Measurements from ENCODE around the gene GRM6. TPM values are rescaled to one million over a fixed set of nuclear protein-coding genes. Genes with fewer than 3 reads are reported as not detected.

GRM6 gene
- polyA plus RNA-seq, 3 donors = 0.46 to 0.54 (median 0.52) TPM

DNA sequence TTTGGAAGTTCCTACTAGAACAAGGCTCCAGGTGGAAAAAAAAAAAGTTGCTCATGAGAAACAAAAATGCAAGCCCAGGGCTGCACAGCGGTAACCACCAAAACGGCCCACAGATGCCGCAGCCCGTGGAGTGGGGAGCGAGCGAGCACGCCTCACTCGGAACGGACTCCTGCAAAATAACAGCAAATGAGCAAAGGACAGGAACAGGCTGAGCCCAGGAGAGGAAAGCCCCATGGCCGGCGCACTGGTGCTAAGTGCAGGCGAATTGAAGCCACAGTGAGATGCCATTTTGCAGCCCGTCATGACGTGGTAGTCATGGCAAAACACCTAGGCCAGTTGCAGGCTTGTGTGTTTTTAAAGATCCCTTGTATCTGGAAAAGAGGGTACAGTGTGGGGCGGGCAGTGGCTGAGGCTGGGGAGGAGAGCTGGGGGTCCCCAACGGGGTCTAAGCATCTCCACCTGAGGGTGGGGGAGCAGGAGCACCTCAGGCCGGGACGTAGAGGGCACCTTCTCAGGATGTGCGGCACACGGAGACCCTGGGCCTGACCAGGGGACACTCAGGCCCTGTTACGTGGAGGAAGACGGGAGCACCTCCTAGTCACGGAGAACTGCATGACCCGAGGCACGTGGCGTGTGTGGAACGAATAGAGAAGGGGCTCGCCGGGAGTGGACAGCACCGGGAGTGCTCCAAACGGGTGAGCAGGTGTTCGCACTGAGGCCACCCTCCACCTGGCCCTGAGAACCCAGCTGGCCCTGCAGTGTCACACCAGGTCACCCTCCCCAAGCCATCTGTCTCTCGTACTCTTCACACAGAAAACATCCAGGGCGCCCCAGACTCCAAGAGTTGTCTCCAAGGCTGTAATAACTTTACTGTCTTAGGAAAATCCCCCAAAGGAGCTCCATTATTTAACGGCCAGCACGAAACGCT lies 10.7 kb downstream of the GRM6 start:
- DNase-seq (ENCODE audit: low read depth in 3 of 3, low spot score in 2 of 3) = no peak

DNA sequence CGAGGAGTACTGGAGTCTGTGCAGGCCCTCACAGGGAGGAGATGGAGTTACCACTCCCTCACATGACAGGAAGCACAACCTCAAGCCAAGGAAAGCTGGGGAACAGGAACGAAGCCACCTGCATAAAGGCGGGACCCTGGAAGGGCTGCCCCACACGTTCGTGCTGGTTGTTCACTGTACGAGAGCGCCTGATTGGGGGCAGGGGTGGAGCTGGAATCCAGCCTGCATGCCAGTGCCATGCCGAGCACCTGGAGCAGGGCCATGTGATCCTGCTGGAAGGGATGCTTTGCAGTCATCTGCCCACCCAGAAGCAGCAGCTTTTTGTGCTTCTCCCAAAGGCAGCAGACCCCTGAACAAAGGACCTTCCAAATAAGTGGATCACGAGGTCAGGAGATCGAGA lies 11.4 kb downstream of the GRM6 start:
- no peak for DNase-seq (ENCODE audit: low read depth in 3 of 3, low spot score in 2 of 3)

DNA sequence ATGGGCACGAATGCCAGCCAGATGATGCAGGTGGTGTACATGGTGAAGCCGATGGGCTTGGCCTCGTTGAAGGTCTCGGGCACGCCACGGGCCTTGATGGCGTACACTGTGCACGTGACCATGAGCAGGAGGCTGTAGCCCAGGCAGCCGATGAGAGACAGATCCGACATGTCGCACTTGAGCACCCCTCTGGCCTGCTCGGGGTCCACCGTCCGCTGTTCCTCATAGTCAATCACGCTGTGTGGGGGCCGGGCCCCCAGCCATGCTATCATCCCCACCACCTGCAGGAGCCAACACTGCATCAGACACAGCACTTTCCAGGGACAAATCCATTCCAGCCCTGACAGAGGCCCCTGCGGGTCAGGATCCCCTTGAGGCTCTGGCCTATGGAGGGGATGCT lies 12.2 kb downstream of the GRM6 start:
- no peak for DNase-seq (ENCODE audit: low read depth in 3 of 3, low spot score in 2 of 3)

DNA sequence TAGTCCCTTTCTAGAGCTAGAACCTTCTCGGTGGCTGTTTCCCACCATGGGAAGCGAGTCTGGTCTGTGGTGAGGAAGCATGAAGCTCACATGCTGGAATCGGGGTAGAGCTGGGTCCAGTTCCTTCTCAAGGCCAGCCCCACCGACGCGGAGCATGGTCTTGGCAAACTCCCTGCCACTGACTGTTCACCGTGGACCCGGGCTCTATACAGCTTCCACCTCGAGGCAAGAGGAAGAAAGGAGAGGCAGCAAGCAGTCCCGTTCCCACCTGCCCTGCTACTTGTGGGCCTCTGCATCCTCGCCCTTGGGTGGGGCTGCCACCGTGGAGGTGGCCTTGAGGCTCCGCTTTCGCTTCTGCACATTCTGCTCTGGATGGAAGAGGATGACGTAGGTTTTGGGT lies 13.7 kb downstream of the GRM6 start:
- DNase-seq (ENCODE audit: low read depth in 3 of 3, low spot score in 2 of 3) = no peak

DNA sequence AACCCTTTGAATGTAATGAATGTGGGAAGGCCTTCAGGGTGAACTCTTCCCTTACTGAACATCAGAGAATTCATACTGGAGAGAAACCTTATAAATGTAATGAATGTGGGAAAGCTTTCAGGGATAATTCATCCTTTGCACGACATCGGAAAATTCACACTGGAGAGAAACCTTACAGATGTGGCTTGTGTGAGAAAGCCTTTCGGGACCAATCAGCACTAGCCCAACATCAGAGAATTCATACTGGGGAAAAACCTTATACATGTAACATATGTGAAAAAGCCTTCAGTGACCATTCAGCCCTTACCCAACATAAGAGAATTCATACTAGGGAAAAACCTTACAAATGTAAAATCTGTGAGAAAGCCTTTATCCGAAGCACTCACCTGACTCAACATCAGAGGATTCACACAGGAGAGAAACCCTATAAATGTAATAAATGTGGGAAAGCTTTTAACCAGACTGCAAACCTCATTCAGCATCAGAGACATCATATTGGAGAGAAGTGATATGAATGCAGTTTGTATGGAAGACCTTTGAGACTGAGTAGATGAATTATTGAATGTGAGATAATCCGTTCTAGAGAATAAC lies 29.6 kb downstream of the GRM6 start:
- DNase-seq (ENCODE audit: low read depth in 3 of 3, low spot score in 2 of 3) = no peak

DNA sequence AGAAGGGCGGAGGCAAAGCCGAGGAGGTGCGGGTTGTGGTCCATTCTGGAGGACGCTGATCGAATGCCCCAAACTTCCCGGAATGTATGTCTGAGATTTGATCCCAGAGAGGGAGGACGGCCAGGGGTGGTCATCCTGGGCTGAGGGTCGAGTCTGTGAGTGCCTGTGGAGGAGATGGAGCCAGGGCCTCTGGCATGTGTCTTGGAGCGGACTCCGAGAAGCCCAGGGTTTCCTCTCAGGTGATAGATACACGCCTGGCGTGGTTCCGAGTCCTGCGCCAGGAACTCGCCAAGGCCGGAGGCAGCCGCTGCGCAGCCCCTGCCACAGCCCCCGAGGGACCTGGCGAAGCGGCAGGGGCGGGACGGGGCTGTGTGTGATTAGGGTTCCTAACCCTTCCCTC lies 53.8 kb downstream of the GRM6 start:
- no peak for DNase-seq (ENCODE audit: low read depth in 3 of 3, low spot score in 2 of 3)

DNA sequence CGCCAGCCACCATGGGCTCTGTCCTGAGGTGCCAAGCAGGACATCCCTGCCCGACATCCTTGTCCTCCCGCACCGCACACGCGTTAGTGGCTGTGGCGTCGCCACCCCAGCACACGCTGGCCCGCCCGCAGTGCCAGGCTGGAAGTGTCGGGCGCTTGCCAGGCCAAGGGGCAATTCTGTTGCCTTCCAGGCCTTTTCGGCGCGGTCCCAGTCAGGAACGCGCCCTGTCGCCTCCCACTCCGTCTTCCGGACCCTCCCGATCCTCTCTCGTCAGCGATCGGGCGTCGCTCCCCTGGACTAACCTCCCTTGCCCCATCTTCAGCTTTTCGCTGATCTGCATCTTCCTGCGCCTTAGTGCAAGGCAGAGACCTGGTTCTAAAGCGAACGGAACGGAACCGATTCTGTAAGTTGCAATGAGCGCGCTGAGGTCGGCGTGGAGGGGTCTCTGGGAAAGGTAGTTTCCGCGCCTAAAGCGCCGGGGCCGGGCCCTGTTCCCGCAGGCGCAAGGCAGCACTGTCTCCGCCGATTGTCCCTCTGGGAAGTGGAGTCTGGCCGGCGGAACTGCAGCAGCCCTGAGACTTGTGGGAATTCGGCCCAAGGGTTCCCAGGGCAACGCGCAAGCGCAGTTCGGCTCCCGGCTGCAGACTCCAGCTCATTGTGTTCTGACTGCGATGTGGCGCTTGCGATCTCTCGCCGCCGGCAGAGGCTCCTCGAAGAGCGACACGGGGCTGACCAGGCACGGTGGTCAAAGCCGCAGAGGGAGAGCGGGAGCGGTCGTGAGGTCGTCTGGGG lies 54.4 kb downstream of the GRM6 start, which contains the start of gene ZNF454:
Gene ZNF454, plus strand, starts transcription at position 630 of the 792 bp plus-strand sequence. CDS start 1,594 bp downstream, outside the sequence.
- peak; percentile 90 to 92 (median 92) for DNase-seq (ENCODE audit: low read depth in 3 of 3, low spot score in 2 of 3)

DNA sequence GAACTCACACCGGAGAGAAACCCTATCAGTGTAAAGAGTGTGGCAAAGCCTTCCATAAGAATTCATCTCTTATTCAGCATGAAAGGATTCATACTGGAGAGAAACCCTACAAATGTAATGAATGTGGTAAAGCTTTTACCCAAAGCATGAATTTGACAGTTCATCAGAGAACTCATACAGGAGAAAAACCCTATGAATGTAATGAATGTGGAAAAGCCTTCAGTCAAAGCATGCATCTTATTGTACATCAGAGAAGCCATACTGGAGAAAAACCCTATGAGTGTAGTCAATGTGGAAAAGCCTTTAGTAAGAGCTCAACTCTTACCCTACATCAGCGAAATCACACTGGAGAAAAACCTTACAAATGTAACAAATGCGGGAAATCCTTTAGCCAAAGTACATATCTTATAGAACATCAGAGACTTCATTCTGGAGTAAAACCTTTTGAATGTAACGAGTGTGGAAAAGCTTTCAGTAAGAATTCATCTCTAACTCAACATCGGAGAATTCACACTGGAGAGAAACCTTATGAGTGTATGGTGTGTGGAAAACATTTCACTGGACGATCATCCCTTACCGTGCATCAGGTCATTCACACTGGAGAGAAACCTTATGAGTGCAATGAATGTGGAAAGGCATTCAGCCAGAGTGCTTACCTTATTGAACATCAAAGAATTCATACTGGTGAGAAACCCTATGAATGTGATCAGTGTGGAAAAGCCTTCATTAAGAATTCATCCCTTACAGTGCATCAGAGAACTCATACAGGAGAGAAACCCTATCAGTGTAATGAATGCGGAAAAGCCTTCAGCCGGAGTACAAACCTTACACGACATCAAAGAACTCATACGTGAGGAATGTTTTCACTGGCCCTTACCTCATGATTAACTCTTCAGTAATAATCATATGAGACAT lies 63.0 kb downstream of the GRM6 start:
- no peak for DNase-seq (ENCODE audit: low read depth in 3 of 3, low spot score in 2 of 3)

Other genes with a start within 250 kb of the GRM6 start
- 10 to 100 TPM; 19.2 to 26.1 (median 20.0) TPM for gene ZNF354B, start 135.4 kb downstream of the GRM6 start, polyA plus RNA-seq (ENCODE audit: insufficient read length in 3 of 3)
- 1 to 10 TPM; 7.7 to 8.5 (median 8.1) TPM for gene ZFP2, start 99.4 kb downstream of the GRM6 start, polyA plus RNA-seq (ENCODE audit: insufficient read length in 3 of 3)
- 1 to 10 TPM; 5.9 to 6.3 (median 6.0) TPM for gene ZNF454, start 54.1 kb downstream of the GRM6 start, polyA plus RNA-seq (ENCODE audit: insufficient read length in 3 of 3)
- 1 to 10 TPM; 8.4 to 9.9 (median 8.8) TPM for gene ZNF879, start 28.5 kb upstream of the GRM6 start, polyA plus RNA-seq (ENCODE audit: insufficient read length in 3 of 3)
- gene ZNF354C, start 65.1 kb upstream of the GRM6 start, polyA plus RNA-seq (ENCODE audit: insufficient read length in 3 of 3) = 10 to 100 TPM; 16.8 to 20.0 (median 18.2) TPM